K562 (cell line): Measurements from ENCODE around the gene CXCL17. TPM values are rescaled to one million over a fixed set of nuclear protein-coding genes. Genes with fewer than 3 reads are reported as not detected.

Experiments
- ATAC-seq: fragments of 200-7000 bp; cut with Tn5 transposase; 3 replicates; pipeline ENCODE4 v1.9.1; 2020; ENCODE audit warnings: moderate library complexity
- BruUV-seq: library from RNA; stranded (reverse); fragments of 400-500 nt; replicated peaks from 2 replicates; lab custom pipeline; 2021; lab: Mats Ljungman, UMichigan
- CTCF ChIA-PET: fragments of 300-600 bp; formaldehyde crosslinking; extraction: SDS; loops from one replicate; lab custom pipeline; 2021; ENCODE audit warnings: low intra/inter-chr PET ratio; lab: Yijun Ruan, JAX
- POLR2A ChIA-PET: fragments of 300-600, 350-650 bp; sonication (Branson Sonifier 250); formaldehyde crosslinking; extraction: SDS; loops from one replicate; lab custom pipeline; 2021; ENCODE audit warnings: antibody characterized with exemption, inconsistent platforms; lab: Yijun Ruan, JAX
- DNase-seq, 4 experiments: peaks; one replicate each; pipeline versions ENCODE4 v3.0.0 to v3.0.0-alpha.2; 2011 to 2018; ENCODE audit warnings: low spot score in 3 of 4, mixed read lengths in 3 of 4; ENCODE audit errors: extremely low read depth in 1 of 4
- FAIRE-seq: peaks from 2 replicates; lab custom pipeline; 2011; peaks lifted over from hg19 to GRCh38; lab: Jason Lieb, UNC
- H2AFZ ChIP-seq: 2 replicates; pipeline ENCODE4 v1.6.0; 2011; ENCODE audit warnings: low read depth, low read length, control low read depth, inconsistent platforms
- H3K27ac ChIP-seq: fragments of 200-600 bp; 3 replicates; pipeline ENCODE4 v1.8.0; 2011; ENCODE audit warnings: low read depth, mild to moderate bottlenecking, control low read depth, inconsistent platforms, low read length, moderate library complexity, mixed read lengths; ENCODE audit errors: extremely low read depth
- H3K27me3 ChIP-seq, 2 experiments: fragments of 300-600 bp in 1 of 2; 2 replicates in 1 of 2; 3 replicates in 1 of 2; pipeline versions ENCODE4 v1.6.0 to v1.8.0; 2011; ENCODE audit warnings: inconsistent platforms in 2 of 2, low read length in 2 of 2, mild to moderate bottlenecking in 1 of 2, mixed read lengths in 1 of 2, moderate library complexity in 1 of 2; ENCODE audit not compliant: control insufficient read depth in 2 of 2, insufficient read depth in 2 of 2
- H3K36me3 ChIP-seq: fragments of 300-600 bp; 3 replicates; pipeline ENCODE4 v1.8.0; 2011; ENCODE audit warnings: mild to moderate bottlenecking, low read length, inconsistent platforms; ENCODE audit not compliant: control insufficient read depth, insufficient read depth
- H3K4me1 ChIP-seq, 2 experiments: fragments of 200-600 bp in 1 of 2; replicated peaks in 1 of 2; 2 replicates in 1 of 2; 3 replicates in 1 of 2; pipeline versions ENCODE4 v1.5.1 to v1.8.0; 2011; ENCODE audit warnings: inconsistent platforms in 2 of 2, low read length in 2 of 2, mild to moderate bottlenecking in 1 of 2, mixed read lengths in 1 of 2, moderate library complexity in 1 of 2; ENCODE audit not compliant: control insufficient read depth in 2 of 2, insufficient read depth in 2 of 2
- H3K4me2 ChIP-seq: 2 replicates; pipeline ENCODE4 v1.6.1; 2011; ENCODE audit warnings: low read length, control low read depth, inconsistent platforms, mixed read lengths; ENCODE audit not compliant: insufficient read depth
- H3K4me3 ChIP-seq: fragments of 200-600 bp; sonication (generic), shearing (Covaris generic); 2 replicates; pipeline ENCODE4 v1.5.1; 2016; ENCODE audit warnings: control low read depth, inconsistent platforms
- H3K79me2 ChIP-seq: fragments of 200-600 bp; 3 replicates; pipeline ENCODE4 v1.8.0; 2011; ENCODE audit warnings: low read length, inconsistent platforms; ENCODE audit not compliant: control insufficient read depth, insufficient read depth
- H3K9ac ChIP-seq, 2 experiments: 2 replicates each; pipeline versions ENCODE4 v1.6.0 to v1.6.1; 2011; ENCODE audit warnings: low read depth in 2 of 2, low read length in 2 of 2, control low read depth in 1 of 2, inconsistent platforms in 1 of 2, mild to moderate bottlenecking in 1 of 2, mixed read lengths in 1 of 2; ENCODE audit not compliant: insufficient read depth in 1 of 2
- H3K9me1 ChIP-seq: one replicate; pipeline ENCODE4 v1.6.0; 2011; ENCODE audit warnings: inconsistent platforms, mild to moderate bottlenecking, low read length, moderate library complexity; ENCODE audit not compliant: control insufficient read depth, insufficient read depth
- H3K9me3 ChIP-seq: replicated peaks from 2 replicates; pipeline ENCODE4 v1.5.1; 2011; ENCODE audit warnings: low read depth, low read length, inconsistent platforms; ENCODE audit not compliant: control insufficient read depth, insufficient read depth
- H4K20me1 ChIP-seq: replicated peaks from 2 replicates; pipeline ENCODE4 v1.6.1; 2011; ENCODE audit warnings: low read length, inconsistent platforms, mixed read lengths; ENCODE audit not compliant: control insufficient read depth, insufficient read depth
- BDP1 ChIP-seq: IDR thresholded peaks from 3 replicates; pipeline ENCODE4 v1.6.1; 2011; ENCODE audit not compliant: insufficient read length, insufficient read depth
- GABPB2 ChIP-seq: fragments of 250-450 bp; sonication (Bioruptor Pico); conservative IDR thresholded peaks from 2 replicates; pipeline ENCODE4 v1.5.1; 2021; ENCODE audit warnings: mild to moderate bottlenecking
- GATA2 ChIP-seq: sonication (generic); formaldehyde crosslinking; IDR thresholded peaks from 2 replicates; pipeline ENCODE4 v1.4.0; 2020; ENCODE audit warnings: mild to moderate bottlenecking, missing genetic modification reagents
- MCM5 ChIP-seq: fragments of 450-650 bp; IDR thresholded peaks from 2 replicates; pipeline ENCODE4 v1.6.1; 2016; ENCODE audit warnings: low read depth
- POLR2AphosphoS5 ChIP-seq: IDR thresholded peaks from 2 replicates; pipeline ENCODE4 v1.6.1; 2011; ENCODE audit warnings: mild to moderate bottlenecking, low read depth, low read length, moderate library complexity; ENCODE audit not compliant: control insufficient read depth, insufficient read depth
- TBL1XR1 ChIP-seq, 2 experiments: IDR thresholded peaks; 2 replicates each; pipeline ENCODE4 v1.6.1; 2012; ENCODE audit warnings: improper control_type of control experiment in 2 of 2, low read length in 2 of 2, mild to moderate bottlenecking in 1 of 2
- WGBS: fragments of 100-300 bp; shearing (Covaris generic); methylation state at CpG from one replicate; pipeline ENCODE4 v1.1.6; 2016; ENCODE audit warnings: low coverage, mixed read lengths; ENCODE audit not compliant: insufficient coverage; ENCODE audit errors: missing lambda C conversion rate; 5-methylcytosine and 5-hydroxymethylcytosine counted together
- in situ Hi-C: fragments of 300-500 bp; cut with MboI; formaldehyde crosslinking; loops from 4 replicates; pipeline ENCODE4 v1.15.0; 2018; ENCODE audit warnings: inconsistent platforms, mixed read lengths
- intact Hi-C: fragments of 100-400 bp; cut with micrococcal nuclease; formaldehyde crosslinking; loops from 2 replicates; pipeline ENCODE4 v1.14.2; 2022
- polyA plus RNA-seq, 8 experiments: library from polyadenylated mRNA; depleted of rRNA in 4 of 8; stranded (reverse) in 5 of 8; unstranded in 3 of 8; fragments of >200 nt; fragmentation: Nextera tagmentation in 2 of 8; fragmentation: Illumina TruSeq in 1 of 8; extraction: Ambion mirVana in 2 of 8; extraction: Trizol in 1 of 8; gene quantifications; 2 replicates each; pipeline versions ENCODE4 v1.2.1 to v1.2.3, GENCODE V29; 2011 to 2014; ENCODE audit warnings: inconsistent platforms in 1 of 8, missing spikeins in 1 of 8
- total RNA-seq, 7 experiments: library from RNA; depleted of rRNA in 6 of 7; stranded (reverse); fragments of >200 nt in 6 of 7; fragmentation: Illumina TruSeq in 2 of 7; extraction: Trizol in 2 of 7; gene quantifications; 2 replicates each; pipeline versions ENCODE4 v1.2.1 to v1.2.3, GENCODE V29; 2011 to 2021; ENCODE audit warnings: low replicate concordance in 1 of 7
- TF ChIP-seq, protein P1 (sequence below): sonication (generic); formaldehyde crosslinking; IDR thresholded peaks from 2 replicates; pipeline ENCODE4 v1.8.1; 2023; ENCODE audit warnings: mild to moderate bottlenecking, missing genetic modification reagents

The CXCL17 gene
- total and polyA plus RNA-seq, 9 of the 15 experiments (the other 6 are each of a cell fraction or from before 2014, with no cell fraction given), result 0.10 to 0.15 TPM; not detected in 7

DNA sequence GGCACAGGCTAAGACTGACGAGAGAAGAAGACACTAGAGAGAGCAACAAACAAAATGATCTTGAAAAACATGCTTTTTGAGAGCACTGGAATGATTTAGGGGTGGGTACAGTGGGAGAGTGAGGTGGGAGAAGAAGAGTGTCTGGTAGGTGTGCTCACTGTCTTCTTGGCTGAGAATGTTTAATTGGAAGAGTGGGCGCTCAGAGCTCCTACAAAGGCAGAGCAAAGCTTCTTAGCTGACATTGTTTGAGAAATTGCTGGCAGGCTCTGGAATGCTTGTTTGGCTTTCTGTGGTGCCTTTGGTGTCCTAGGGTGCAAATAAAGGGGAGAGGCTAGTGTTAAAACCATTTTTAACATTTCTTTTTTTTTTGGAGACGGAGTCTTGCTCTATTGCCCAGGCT, 14.1 kb downstream of the CXCL17 start:
- no peaks in the 10 kb centered on the region for H3K9me1 ChIP-seq
- no peaks in the 10 kb centered on the region for H3K79me2 ChIP-seq
- no peak for TF ChIP-seq TBL1XR1 (IDR thresholded peaks at IDR 0.05; ENCODE audit: low read length in 2 of 2)
- no peak for TF ChIP-seq POLR2AphosphoS5
- TF ChIP-seq BDP1, result no peak
- TF ChIP-seq GABPB2 (CRISPR knock-in tag), result no peak
- no peak for TF ChIP-seq GATA2 (CRISPR knock-in tag)
- TF ChIP-seq, protein P1, sequence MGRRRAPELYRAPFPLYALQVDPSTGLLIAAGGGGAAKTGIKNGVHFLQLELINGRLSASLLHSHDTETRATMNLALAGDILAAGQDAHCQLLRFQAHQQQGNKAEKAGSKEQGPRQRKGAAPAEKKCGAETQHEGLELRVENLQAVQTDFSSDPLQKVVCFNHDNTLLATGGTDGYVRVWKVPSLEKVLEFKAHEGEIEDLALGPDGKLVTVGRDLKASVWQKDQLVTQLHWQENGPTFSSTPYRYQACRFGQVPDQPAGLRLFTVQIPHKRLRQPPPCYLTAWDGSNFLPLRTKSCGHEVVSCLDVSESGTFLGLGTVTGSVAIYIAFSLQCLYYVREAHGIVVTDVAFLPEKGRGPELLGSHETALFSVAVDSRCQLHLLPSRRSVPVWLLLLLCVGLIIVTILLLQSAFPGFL (CRISPR knock-in tag), result no peak
- TF ChIP-seq MCM5, result no peak
- FAIRE-seq (no peak), ATAC-seq (no peak), DNase-seq (no peak)
- H3K9ac ChIP-seq, result no peak overlapping the region
- CTCF ChIA-PET, result no interaction called here
- no peak overlapping the region for H3K27ac ChIP-seq
- POLR2A ChIA-PET, result no interaction called here
- H3K4me1 ChIP-seq, result peaks cover 9 to 13% of the 10 kb centered on the region in 2 experiments; a peak in 3 of 5 replicates
- H3K36me3 ChIP-seq, result no peaks in the 10 kb centered on the region
- in situ Hi-C loops (no loop called here), intact Hi-C loops (no loop called here)
- no peak overlapping the region for H3K4me2 ChIP-seq
- H2AFZ ChIP-seq, result no peak overlapping the region
- H3K9me3 ChIP-seq, result no peaks in the 10 kb centered on the region
- H4K20me1 ChIP-seq, result no peaks in the 10 kb centered on the region
- H3K27me3 ChIP-seq, result 0 out of 5 replicates have a peak, but pooled peaks cover 0 to 5% of the 10 kb centered on the region in 2 experiments
- WGBS, result 19% methylated on average over 3 of the region's 3 CpGs
- BruUV-seq, result no TSS peak
- H3K4me3 ChIP-seq, result no peak overlapping the region
